H9 (cell line): ENCODE data around the gene TUBB6. TPM values are rescaled to one million over a fixed set of nuclear protein-coding genes. Genes with fewer than 3 reads are reported as not detected.

Experiments
- DNase-seq: peaks from one replicate; pipeline ENCODE4 v3.0.0-alpha.2; 2017
- H2AFZ ChIP-seq: one replicate; pipeline ENCODE4 v1.6.1; 2013; ENCODE audit warnings: mild to moderate bottlenecking, low read length, control low read depth, moderate library complexity
- H2AK5ac ChIP-seq: 2 replicates; pipeline ENCODE4 v1.6.1; 2013; ENCODE audit warnings: low read length, control low read depth, mixed read lengths; ENCODE audit not compliant: insufficient read length
- H2BK120ac ChIP-seq: one replicate; pipeline ENCODE4 v1.6.1; 2013; ENCODE audit warnings: low read depth, mild to moderate bottlenecking, low read length, control low read depth, inconsistent platforms; ENCODE audit not compliant: poor library complexity, severe bottlenecking
- H2BK12ac ChIP-seq: 2 replicates; pipeline ENCODE4 v1.6.1; 2013; ENCODE audit warnings: low read length, control low read depth, mixed read lengths, low read depth; ENCODE audit not compliant: insufficient read length
- H2BK15ac ChIP-seq: 2 replicates; pipeline ENCODE4 v1.6.1; 2013; ENCODE audit warnings: low read depth, low read length, control low read depth
- H2BK20ac ChIP-seq: one replicate; pipeline ENCODE4 v1.6.1; 2013; ENCODE audit warnings: low read depth, mild to moderate bottlenecking, low read length, control low read depth, inconsistent platforms; ENCODE audit not compliant: poor library complexity, severe bottlenecking
- H2BK5ac ChIP-seq: 2 replicates; pipeline ENCODE4 v1.6.1; 2013; ENCODE audit warnings: low read length, control low read depth, mixed read lengths; ENCODE audit not compliant: insufficient read length
- H3K14ac ChIP-seq: 2 replicates; pipeline ENCODE4 v1.6.1; 2013; ENCODE audit warnings: low read length, control low read depth; ENCODE audit not compliant: insufficient read depth
- H3K18ac ChIP-seq: 2 replicates; pipeline ENCODE4 v1.6.1; 2013; ENCODE audit warnings: low read depth, mild to moderate bottlenecking, mixed read lengths, low read length, control low read depth; ENCODE audit not compliant: insufficient read length
- H3K23ac ChIP-seq: 2 replicates; pipeline ENCODE4 v1.6.1; 2013; ENCODE audit warnings: low read length, control low read depth, mixed read lengths, low read depth; ENCODE audit not compliant: insufficient read length
- H3K23me2 ChIP-seq: 2 replicates; pipeline ENCODE4 v1.6.1; 2013; ENCODE audit warnings: low read depth, mild to moderate bottlenecking, mixed read lengths, low read length, control low read depth; ENCODE audit not compliant: insufficient read length, poor library complexity, severe bottlenecking
- H3K27ac ChIP-seq: 2 replicates; pipeline ENCODE4 v1.5.1; 2013; ENCODE audit warnings: low read length, control low read depth, mixed read lengths, low read depth; ENCODE audit not compliant: insufficient read length
- H3K27me3 ChIP-seq: 2 replicates; pipeline ENCODE4 v1.6.1; 2013; ENCODE audit warnings: low read length, control low read depth, inconsistent platforms; ENCODE audit not compliant: insufficient read depth
- H3K4ac ChIP-seq: 2 replicates; pipeline ENCODE4 v1.6.1; 2013; ENCODE audit warnings: low read depth, mild to moderate bottlenecking, control low read depth, inconsistent platforms, low read length, moderate library complexity
- H3K4me1 ChIP-seq: 2 replicates; pipeline ENCODE4 v1.6.1; 2013; ENCODE audit warnings: low read length, control low read depth, inconsistent platforms; ENCODE audit not compliant: insufficient read depth
- H3K4me2 ChIP-seq: 2 replicates; pipeline ENCODE4 v1.6.1; 2013; ENCODE audit warnings: low read length, control low read depth, mixed read lengths; ENCODE audit not compliant: insufficient read length, insufficient read depth
- H3K56ac ChIP-seq: 2 replicates; pipeline ENCODE4 v1.6.1; 2013; ENCODE audit warnings: low read depth, mild to moderate bottlenecking, mixed read lengths, low read length, control low read depth; ENCODE audit not compliant: insufficient read length
- H3K79me1 ChIP-seq: 2 replicates; pipeline ENCODE4 v1.6.1; 2013; ENCODE audit warnings: low read depth, mild to moderate bottlenecking, moderate library complexity, low read length, control low read depth, inconsistent platforms; ENCODE audit not compliant: insufficient read depth, poor library complexity, severe bottlenecking
- H3K79me2 ChIP-seq: 2 replicates; pipeline ENCODE4 v1.6.1; 2013; ENCODE audit warnings: low read length, control low read depth, inconsistent platforms; ENCODE audit not compliant: insufficient read depth
- H3K9ac ChIP-seq: 2 replicates; pipeline ENCODE4 v1.6.1; 2013; ENCODE audit warnings: low read length, control low read depth, mixed read lengths; ENCODE audit not compliant: insufficient read length; ENCODE audit errors: extremely low read depth
- H3K9me3 ChIP-seq: one replicate; pipeline ENCODE4 v1.6.1; 2013; ENCODE audit warnings: low read depth, low read length, inconsistent platforms; ENCODE audit not compliant: control insufficient read depth
- H3T11ph ChIP-seq: one replicate; pipeline ENCODE4 v1.6.1; 2013; ENCODE audit warnings: mild to moderate bottlenecking, low read length, control low read depth, inconsistent platforms
- H4K20me1 ChIP-seq: one replicate; pipeline ENCODE4 v1.6.1; 2013; ENCODE audit not compliant: control insufficient read depth, insufficient read length, insufficient read depth
- H4K5ac ChIP-seq: 2 replicates; pipeline ENCODE4 v1.6.1; 2013; ENCODE audit warnings: low read depth, mild to moderate bottlenecking, mixed read lengths, low read length, control low read depth; ENCODE audit not compliant: insufficient read length
- H4K8ac ChIP-seq: replicated peaks from 2 replicates; pipeline ENCODE4 v1.6.1; 2013; ENCODE audit warnings: low read length, control low read depth, mixed read lengths, low read depth; ENCODE audit not compliant: insufficient read length
- H4K91ac ChIP-seq: 2 replicates; pipeline ENCODE4 v1.6.1; 2013; ENCODE audit warnings: low read depth, mild to moderate bottlenecking, moderate library complexity, mixed read lengths, low read length, control low read depth; ENCODE audit not compliant: insufficient read length
- H3K27ac Mint-ChIP-seq, 3 experiments: 2 replicates in 2 of 3; 3 replicates in 1 of 3; pipeline ENCODE4 v1.8.0; 2020 to 2021; ENCODE audit warnings: mixed read lengths in 3 of 3, mild to moderate bottlenecking in 1 of 3, moderate library complexity in 1 of 3
- H3K27me3 Mint-ChIP-seq: 2 replicates; pipeline ENCODE4 v1.8.0; 2021; ENCODE audit warnings: low read depth, mild to moderate bottlenecking, moderate library complexity, mixed read lengths
- H3K36me3 Mint-ChIP-seq, 3 experiments: 2 replicates in 2 of 3; 3 replicates in 1 of 3; pipeline ENCODE4 v1.8.0; 2020 to 2021; ENCODE audit warnings: low read depth in 3 of 3, mixed read lengths in 3 of 3; ENCODE audit not compliant: insufficient read depth in 1 of 3
- H3K4me1 Mint-ChIP-seq, 2 experiments: 2 replicates each; pipeline ENCODE4 v1.8.0; 2020; ENCODE audit warnings: mixed read lengths in 2 of 2
- H3K4me3 Mint-ChIP-seq, 2 experiments: 2 replicates in 1 of 2; 3 replicates in 1 of 2; pipeline ENCODE4 v1.8.0; 2020 to 2021; ENCODE audit warnings: mild to moderate bottlenecking in 2 of 2, mixed read lengths in 2 of 2, moderate library complexity in 1 of 2
- H3K9me3 Mint-ChIP-seq, 2 experiments: 2 replicates in 1 of 2; 3 replicates in 1 of 2; pipeline ENCODE4 v1.8.0; 2020; ENCODE audit warnings: mild to moderate bottlenecking in 2 of 2, mixed read lengths in 2 of 2, moderate library complexity in 1 of 2
- WGBS: extraction: QIAGEN DNeasy Blood & Tissue Kit; methylation state at CpG from one replicate; pipeline ENCODE4 v1.1.7; 2013; ENCODE audit warnings: missing lambda C conversion rate, low lambda C conversion rate, mixed read lengths; ENCODE audit not compliant: insufficient read length; ENCODE audit errors: extremely low coverage; 5-methylcytosine and 5-hydroxymethylcytosine counted together
- total RNA-seq: library from RNA; stranded (reverse); gene quantifications from 2 replicates; pipeline ENCODE4 v1.2.1, GENCODE V29; 2021
- TF ChIP-seq, protein P1 (sequence below): fragments of 200-600 bp; sonication (generic); conservative IDR thresholded peaks from 3 replicates; pipeline ENCODE4 v1.8.0; 2021; ENCODE audit warnings: antibody characterized with exemption, mild to moderate bottlenecking

Gene TUBB6
- total RNA-seq, 1 experiment from 2014 or later, result 134 TPM

DNA sequence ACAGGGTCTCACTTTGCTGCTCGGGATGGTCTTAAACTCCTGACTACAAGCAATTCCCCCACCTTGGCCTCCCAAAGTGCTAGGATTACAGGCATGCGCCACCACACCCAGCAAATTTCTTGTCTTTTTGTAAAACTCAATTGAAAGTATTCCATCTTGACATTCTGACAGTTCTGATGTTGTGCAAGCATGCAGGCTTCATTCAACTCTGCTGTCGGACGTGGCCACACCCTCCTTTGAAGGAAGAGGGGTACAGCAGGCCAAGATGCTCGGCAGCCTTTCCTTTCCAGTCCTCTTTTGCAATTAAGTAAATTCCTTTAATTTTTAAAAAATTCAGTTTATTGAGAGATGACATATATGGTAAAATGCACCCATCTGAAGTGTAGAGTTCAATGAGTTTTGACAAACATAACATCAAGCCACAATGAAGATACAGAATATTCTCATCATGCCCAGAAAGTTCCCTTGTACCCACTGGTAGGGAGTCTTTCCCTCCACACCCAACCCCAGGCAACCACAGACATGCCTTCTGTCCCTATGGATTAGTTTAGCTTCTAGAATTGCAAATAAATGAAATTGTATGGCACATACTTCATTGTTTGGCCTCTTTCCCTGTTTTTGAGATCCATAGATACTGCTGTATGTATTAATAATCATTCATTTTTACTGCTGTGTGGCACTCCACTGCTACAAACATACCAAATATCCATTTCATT lies 33.1 kb downstream of the TUBB6 start:
- peaks cover 0 to 5% of the 10 kb centered on the region in 2 experiments; a peak in 1 of 5 replicates for H3K9me3 Mint-ChIP-seq
- H2AFZ ChIP-seq, result no peak overlapping the region
- no peak for DNase-seq
- no peaks in the 10 kb centered on the region for H3K79me1 ChIP-seq
- no peak overlapping the region for H3T11ph ChIP-seq
- H3K79me2 ChIP-seq, result no peaks in the 10 kb centered on the region
- H3K4me2 ChIP-seq, result no peak overlapping the region
- H3K56ac ChIP-seq, result no peak overlapping the region
- no peak overlapping the region for H3K23ac ChIP-seq
- H4K8ac ChIP-seq, result no peak overlapping the region
- H3K14ac ChIP-seq, result no peak overlapping the region
- no peak overlapping the region for H2BK20ac ChIP-seq
- TF ChIP-seq, protein P1, sequence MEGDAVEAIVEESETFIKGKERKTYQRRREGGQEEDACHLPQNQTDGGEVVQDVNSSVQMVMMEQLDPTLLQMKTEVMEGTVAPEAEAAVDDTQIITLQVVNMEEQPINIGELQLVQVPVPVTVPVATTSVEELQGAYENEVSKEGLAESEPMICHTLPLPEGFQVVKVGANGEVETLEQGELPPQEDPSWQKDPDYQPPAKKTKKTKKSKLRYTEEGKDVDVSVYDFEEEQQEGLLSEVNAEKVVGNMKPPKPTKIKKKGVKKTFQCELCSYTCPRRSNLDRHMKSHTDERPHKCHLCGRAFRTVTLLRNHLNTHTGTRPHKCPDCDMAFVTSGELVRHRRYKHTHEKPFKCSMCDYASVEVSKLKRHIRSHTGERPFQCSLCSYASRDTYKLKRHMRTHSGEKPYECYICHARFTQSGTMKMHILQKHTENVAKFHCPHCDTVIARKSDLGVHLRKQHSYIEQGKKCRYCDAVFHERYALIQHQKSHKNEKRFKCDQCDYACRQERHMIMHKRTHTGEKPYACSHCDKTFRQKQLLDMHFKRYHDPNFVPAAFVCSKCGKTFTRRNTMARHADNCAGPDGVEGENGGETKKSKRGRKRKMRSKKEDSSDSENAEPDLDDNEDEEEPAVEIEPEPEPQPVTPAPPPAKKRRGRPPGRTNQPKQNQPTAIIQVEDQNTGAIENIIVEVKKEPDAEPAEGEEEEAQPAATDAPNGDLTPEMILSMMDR, result no peak
- H3K27me3 ChIP-seq, result no peaks in the 10 kb centered on the region
- H2BK5ac ChIP-seq, result no peak overlapping the region
- peaks cover 35 to 64% (median 59%) of the 10 kb centered on the region in 3 experiments for H3K36me3 Mint-ChIP-seq
- no peak overlapping the region for H2BK12ac ChIP-seq
- no peak overlapping the region for H3K18ac ChIP-seq
- H3K27me3 Mint-ChIP-seq, result no peaks in the 10 kb centered on the region
- H4K5ac ChIP-seq, result no peak overlapping the region
- no peak overlapping the region for H3K27ac ChIP-seq
- H3K23me2 ChIP-seq, result no peaks in the 10 kb centered on the region
- peaks cover 23 to 28% of the 10 kb centered on the region in 2 experiments for H3K4me1 Mint-ChIP-seq
- no CpG with 5 or more reads among the region's 5 CpGs for WGBS
- H3K9ac ChIP-seq, result no peak overlapping the region
- H2BK15ac ChIP-seq, result no peak overlapping the region
- H4K91ac ChIP-seq, result no peak overlapping the region
- H3K4me3 Mint-ChIP-seq, result no peak overlapping the region
- H2BK120ac ChIP-seq, result no peak overlapping the region
- H3K27ac Mint-ChIP-seq, result no peak overlapping the region
- H2AK5ac ChIP-seq, result no peak overlapping the region
- peaks cover 12% of the 10 kb centered on the region; the same call in 1 of the 2 replicates for H3K4me1 ChIP-seq
- H3K4ac ChIP-seq, result no peak overlapping the region
- no peaks in the 10 kb centered on the region for H3K9me3 ChIP-seq
- H4K20me1 ChIP-seq, result no peaks in the 10 kb centered on the region
